Mesenchymal stem cell (in vitro differentiated cells and primary cell): Measurements from ENCODE around the gene DPYSL4.

Source experiments
- DNase-seq: peaks from one replicate; pipeline ENCODE4 v3.0.0-alpha.2; 2013
- H2AFZ ChIP-seq: one replicate; pipeline ENCODE4 v1.6.1; 2013; ENCODE audit warnings: low read depth, mild to moderate bottlenecking, control low read depth, inconsistent platforms, low read length, moderate library complexity
- H2AK5ac ChIP-seq: 2 replicates; pipeline ENCODE4 v1.6.1; 2013; ENCODE audit warnings: low read length, moderate library complexity, mild to moderate bottlenecking, inconsistent platforms; ENCODE audit not compliant: severe bottlenecking
- H2BK120ac ChIP-seq: one replicate; pipeline ENCODE4 v1.6.1; 2013; ENCODE audit warnings: low read depth, mild to moderate bottlenecking, inconsistent platforms, low read length, moderate library complexity
- H2BK12ac ChIP-seq, 2 experiments: one replicate each; pipeline ENCODE4 v1.6.1; 2013; ENCODE audit warnings: inconsistent platforms in 2 of 2, low read length in 2 of 2, mild to moderate bottlenecking in 2 of 2, moderate library complexity in 2 of 2, control low read depth in 1 of 2
- H2BK15ac ChIP-seq: one replicate; pipeline ENCODE4 v1.6.1; 2013; ENCODE audit warnings: mild to moderate bottlenecking, low read depth, inconsistent platforms; ENCODE audit not compliant: poor library complexity, severe bottlenecking
- H2BK5ac ChIP-seq: 2 replicates; pipeline ENCODE4 v1.6.1; 2013; ENCODE audit warnings: low read depth, mild to moderate bottlenecking, low read length, control low read depth, inconsistent platforms; ENCODE audit not compliant: poor library complexity, severe bottlenecking
- H3K14ac ChIP-seq, 2 experiments: one replicate each; pipeline ENCODE4 v1.6.1; 2013; ENCODE audit warnings: inconsistent platforms in 2 of 2, low read length in 2 of 2, control low read depth in 1 of 2, mild to moderate bottlenecking in 1 of 2, moderate library complexity in 1 of 2
- H3K18ac ChIP-seq, 2 experiments: one replicate each; pipeline ENCODE4 v1.6.1; 2013; ENCODE audit warnings: inconsistent platforms in 2 of 2, low read length in 2 of 2, control low read depth in 1 of 2, low read depth in 1 of 2, mild to moderate bottlenecking in 1 of 2
- H3K23ac ChIP-seq, 2 experiments: one replicate each; pipeline ENCODE4 v1.6.1; 2013; ENCODE audit warnings: inconsistent platforms in 2 of 2, low read length in 2 of 2, mild to moderate bottlenecking in 2 of 2, moderate library complexity in 2 of 2, control low read depth in 1 of 2
- H3K27ac ChIP-seq: 2 replicates; pipeline ENCODE4 v1.5.1; 2013; ENCODE audit warnings: mild to moderate bottlenecking, moderate library complexity, low read length, control low read depth, inconsistent platforms; ENCODE audit not compliant: poor library complexity, severe bottlenecking
- H3K27me3 ChIP-seq, 2 experiments: 2 replicates each; pipeline versions ENCODE4 v1.6.1 to v1.7.0; 2013; ENCODE audit warnings: low read length in 2 of 2, mild to moderate bottlenecking in 2 of 2, moderate library complexity in 2 of 2, control low read depth in 1 of 2, inconsistent platforms in 1 of 2; ENCODE audit not compliant: control insufficient read depth in 1 of 2, insufficient read depth in 1 of 2
- H3K36me3 ChIP-seq, 2 experiments: 2 replicates each; pipeline versions ENCODE4 v1.6.1 to v1.7.0; 2013; ENCODE audit warnings: low read length in 2 of 2, control low read depth in 1 of 2, inconsistent platforms in 1 of 2, low read depth in 1 of 2, mild to moderate bottlenecking in 1 of 2; ENCODE audit not compliant: insufficient read depth in 2 of 2, control insufficient read depth in 1 of 2
- H3K4ac ChIP-seq, 2 experiments: one replicate each; pipeline ENCODE4 v1.6.1; 2013; ENCODE audit warnings: inconsistent platforms in 2 of 2, low read length in 2 of 2, mild to moderate bottlenecking in 2 of 2, moderate library complexity in 2 of 2, control low read depth in 1 of 2, low read depth in 1 of 2
- H3K4me1 ChIP-seq: 2 replicates; pipeline ENCODE4 v1.6.1; 2013; ENCODE audit warnings: low read depth, low read length, control low read depth; ENCODE audit not compliant: control insufficient read depth, insufficient read depth
- H3K4me2 ChIP-seq: 2 replicates; pipeline ENCODE4 v1.6.1; 2013; ENCODE audit warnings: low read length, mild to moderate bottlenecking, inconsistent platforms; ENCODE audit not compliant: poor library complexity, severe bottlenecking
- H3K4me3 ChIP-seq, 2 experiments: 2 replicates each; pipeline versions ENCODE4 v1.5.1 to v1.7.0; 2013; ENCODE audit warnings: low read length in 2 of 2, mild to moderate bottlenecking in 2 of 2, control low read depth in 1 of 2, low read depth in 1 of 2; ENCODE audit not compliant: insufficient read depth in 1 of 2
- H3K79me1 ChIP-seq: replicated peaks from 2 replicates; pipeline ENCODE4 v1.6.1; 2013; ENCODE audit warnings: mild to moderate bottlenecking, control low read depth, low read length, inconsistent platforms; ENCODE audit not compliant: poor library complexity, severe bottlenecking
- H3K9ac ChIP-seq: 2 replicates; pipeline ENCODE4 v1.7.0; 2013; ENCODE audit warnings: mild to moderate bottlenecking, low read length, moderate library complexity
- H3K9me3 ChIP-seq: 2 replicates; pipeline ENCODE4 v1.7.0; 2013; ENCODE audit warnings: mild to moderate bottlenecking, low read length; ENCODE audit not compliant: control insufficient read depth
- H4K8ac ChIP-seq: one replicate; pipeline ENCODE4 v1.6.1; 2013; ENCODE audit warnings: inconsistent platforms, mild to moderate bottlenecking, low read length, moderate library complexity
- H4K91ac ChIP-seq: one replicate; pipeline ENCODE4 v1.6.1; 2013; ENCODE audit warnings: mild to moderate bottlenecking, low read length, inconsistent platforms
- WGBS: methylation state at CpG from one replicate; pipeline ENCODE4 v1.1.7; 2013; ENCODE audit warnings: mixed read lengths; 5-methylcytosine and 5-hydroxymethylcytosine counted together

The DPYSL4 gene

GRCh38 chr10:132185601-132186487, 904 bp upstream of the DPYSL4 start:
- H2AFZ ChIP-seq = peak overlapping the region; percentile 51
- H2BK15ac ChIP-seq = no peak overlapping the region
- DNase-seq = peak; percentile 22
- peaks cover 57 to 76% of the 10 kb centered on the region in 2 experiments for H3K27me3 ChIP-seq
- no peak overlapping the region for H2AK5ac ChIP-seq
- no peaks in the 10 kb centered on the region for H3K9me3 ChIP-seq
- H2BK12ac ChIP-seq = no peak overlapping the region
- no peak overlapping the region for H4K91ac ChIP-seq
- no peak overlapping the region for H3K27ac ChIP-seq
- peak overlapping the region in 1 of 2 experiments; percentile 78 for H3K23ac ChIP-seq
- no peaks in the 10 kb centered on the region for H3K79me1 ChIP-seq
- H3K4me1 ChIP-seq = peaks cover 27% of the 10 kb centered on the region
- H3K14ac ChIP-seq = no peak overlapping the region
- no peak overlapping the region for H4K8ac ChIP-seq
- H3K4me2 ChIP-seq = peak overlapping the region; percentile 65
- no peak overlapping the region for H3K18ac ChIP-seq
- H2BK5ac ChIP-seq = no peak overlapping the region
- peak overlapping the region in 1 of 2 experiments; percentile 32 for H3K4me3 ChIP-seq
- WGBS = 11% methylated on average over 87 of the region's 99 CpGs
- no peak overlapping the region for H3K9ac ChIP-seq
- no peak overlapping the region for H3K4ac ChIP-seq
- H3K36me3 ChIP-seq = peaks cover 0 to 2% of the 10 kb centered on the region in 2 experiments
- no peak overlapping the region for H2BK120ac ChIP-seq

GRCh38 chr10:132187430-132188138, 836 bp downstream of the DPYSL4 start:
- Histone ChIP-seq H3K27ac (no peak overlapping the region), H3K4me3 (peak overlapping the region; percentile 52 to 66), H3K4ac (no peak overlapping the region), H2BK120ac (no peak overlapping the region), H3K14ac (no peak overlapping the region), H3K23ac (no peak overlapping the region), H2BK5ac (no peak overlapping the region), H2AK5ac (no peak overlapping the region), H3K9me3 (no peaks in the 10 kb centered on the region), H3K27me3 (peaks cover 52 to 62% of the 10 kb centered on the region in 2 experiments), H2BK12ac (no peak overlapping the region), H3K79me1 (no peaks in the 10 kb centered on the region), H3K9ac (peak overlapping the region; percentile 72), H3K4me1 (peaks cover 27% of the 10 kb centered on the region), H3K18ac (no peak overlapping the region), H2BK15ac (no peak overlapping the region), H4K8ac (no peak overlapping the region), H3K4me2 (peak overlapping the region; percentile 59), H3K36me3 (peaks cover 0 to 8% of the 10 kb centered on the region in 2 experiments), H4K91ac (no peak overlapping the region), H2AFZ (no peak overlapping the region)
- DNase-seq = no peak
- 10% methylated on average over 37 of the region's 58 CpGs for WGBS

GRCh38 chr10:132188331-132188730, 1.6 kb downstream of the DPYSL4 start:
- H2BK5ac ChIP-seq = no peak overlapping the region
- no peak overlapping the region for H4K91ac ChIP-seq
- no peak for DNase-seq
- H3K27me3 ChIP-seq = peaks cover 47 to 56% of the 10 kb centered on the region in 2 experiments
- 78% methylated on average over 13 of the region's 13 CpGs for WGBS
- peak overlapping the region in 1 of 2 experiments; percentile 23 for H3K23ac ChIP-seq
- peaks cover 0 to 9% of the 10 kb centered on the region in 2 experiments for H3K36me3 ChIP-seq
- H2BK12ac ChIP-seq = no peak overlapping the region
- H2AK5ac ChIP-seq = no peak overlapping the region
- H3K4me3 ChIP-seq = peak overlapping the region in 1 of 2 experiments; percentile 66
- no peak overlapping the region for H3K27ac ChIP-seq
- peaks cover 27% of the 10 kb centered on the region for H3K4me1 ChIP-seq
- no peak overlapping the region for H4K8ac ChIP-seq
- H3K18ac ChIP-seq = no peak overlapping the region
- H3K14ac ChIP-seq = no peak overlapping the region
- H3K9me3 ChIP-seq = no peaks in the 10 kb centered on the region
- H3K4me2 ChIP-seq = no peak overlapping the region
- H2BK120ac ChIP-seq = no peak overlapping the region
- H3K9ac ChIP-seq = no peak overlapping the region
- no peak overlapping the region for H2BK15ac ChIP-seq
- no peak overlapping the region for H2AFZ ChIP-seq
- no peak overlapping the region for H3K4ac ChIP-seq
- H3K79me1 ChIP-seq = no peaks in the 10 kb centered on the region

- Histone ChIP-seq H3K23ac (no peak overlapping the region), H3K4me1 (peaks cover 27% of the 10 kb centered on the region), H3K27ac (no peak overlapping the region), H2BK12ac (no peak overlapping the region), H4K91ac (no peak overlapping the region), H3K14ac (no peak overlapping the region), H3K4me2 (no peak overlapping the region), H3K79me1 (no peaks in the 10 kb centered on the region), H2BK120ac (no peak overlapping the region), H2AK5ac (no peak overlapping the region), H3K4me3 (no peak overlapping the region), H3K4ac (no peak overlapping the region), H4K8ac (no peak overlapping the region), H3K36me3 (peaks cover 0 to 9% of the 10 kb centered on the region in 2 experiments), H2BK5ac (no peak overlapping the region), H3K9me3 (no peaks in the 10 kb centered on the region), H3K27me3 (peaks cover 40 to 50% of the 10 kb centered on the region in 2 experiments), H2BK15ac (no peak overlapping the region), H2AFZ (no peak overlapping the region), H3K18ac (no peak overlapping the region), H3K9ac (no peak overlapping the region)
- WGBS = 86% methylated on average over 12 of the region's 16 CpGs
- no peak for DNase-seq
These were observed 2.3 kb downstream of the DPYSL4 start for GRCh38 chr10:132189016-132189415.
